GM23338 (cell line): ENCODE data around the gene PARVB. TPM values are rescaled to one million over a fixed set of nuclear protein-coding genes. Genes with fewer than 3 reads are reported as not detected.
A peak's percentile ranks its signal among the peaks of the same experiment; 100 is the strongest.

Experiments
- ATAC-seq: fragments of 200-7000 bp; cut with Tn5 transposase; 3 replicates; pipeline ENCODE4 v1.9.1; 2020
- DNase-seq: peaks from one replicate; pipeline ENCODE4 v3.0.0-alpha.2; 2015; ENCODE audit warnings: low spot score
- H2AFZ ChIP-seq: fragments of 200-600 bp; sonication (generic); 2 replicates; pipeline ENCODE4 v1.8.0; 2016; ENCODE audit warnings: antibody characterized with exemption, mild to moderate bottlenecking, moderate library complexity
- H3F3A ChIP-seq: fragments of 200-600 bp; sonication (generic); replicated peaks from 2 replicates; pipeline ENCODE4 v1.8.0; 2017; ENCODE audit warnings: antibody characterized with exemption, mixed run types, low read depth
- H3K27ac ChIP-seq: fragments of 200-600 bp; sonication (generic); 2 replicates; pipeline ENCODE4 v1.6.1; 2016; ENCODE audit warnings: low read depth
- H3K27me3 ChIP-seq: fragments of 200-600 bp; sonication (generic); 2 replicates; pipeline ENCODE4 v1.8.0; 2016; ENCODE audit warnings: mild to moderate bottlenecking, mixed run types, moderate library complexity; ENCODE audit not compliant: insufficient read depth
- H3K36me3 ChIP-seq: fragments of 200-600 bp; sonication (generic); 2 replicates; pipeline ENCODE4 v1.8.0; 2016; ENCODE audit warnings: mild to moderate bottlenecking; ENCODE audit not compliant: insufficient read depth
- H3K4me1 ChIP-seq: fragments of 200-600 bp; sonication (generic); 2 replicates; pipeline ENCODE4 v1.8.0; 2016; ENCODE audit warnings: mild to moderate bottlenecking, moderate library complexity; ENCODE audit not compliant: insufficient read depth
- H3K4me2 ChIP-seq: fragments of 200-600 bp; sonication (generic); 2 replicates; pipeline ENCODE4 v1.7.1; 2017; ENCODE audit warnings: mixed run types
- H3K4me3 ChIP-seq: fragments of 200-600 bp; sonication (generic); 2 replicates; pipeline ENCODE4 v1.6.1; 2016; ENCODE audit warnings: mixed run types
- H3K79me2 ChIP-seq: fragments of 200-600 bp; sonication (generic); replicated peaks from 2 replicates; pipeline ENCODE4 v1.8.0; 2017; ENCODE audit warnings: mild to moderate bottlenecking; ENCODE audit not compliant: insufficient read depth
- H3K9me2 ChIP-seq: fragments of 200-600 bp; sonication (generic); 2 replicates; pipeline ENCODE4 v1.8.0; 2017; ENCODE audit not compliant: insufficient read depth
- H4K20me1 ChIP-seq: fragments of 200-600 bp; sonication (generic); replicated peaks from 2 replicates; pipeline ENCODE4 v1.8.0; 2017; ENCODE audit warnings: mild to moderate bottlenecking; ENCODE audit not compliant: insufficient read depth
- H3K27ac Mint-ChIP-seq: 2 replicates; pipeline ENCODE4 v1.8.0; 2020; ENCODE audit warnings: inconsistent platforms, mild to moderate bottlenecking, moderate library complexity, mixed read lengths
- H3K27me3 Mint-ChIP-seq: 3 replicates; pipeline ENCODE4 v1.8.0; 2022; ENCODE audit warnings: low read depth, mild to moderate bottlenecking, moderate library complexity, mixed read lengths, inconsistent platforms; ENCODE audit not compliant: insufficient read depth, poor library complexity
- H3K36me3 Mint-ChIP-seq: 3 replicates; pipeline ENCODE4 v1.8.0; 2021; ENCODE audit warnings: low read depth, mild to moderate bottlenecking, inconsistent platforms, moderate library complexity, mixed read lengths
- H3K4me1 Mint-ChIP-seq: 3 replicates; pipeline ENCODE4 v1.8.0; 2020; ENCODE audit warnings: mild to moderate bottlenecking, inconsistent platforms, mixed read lengths
- H3K4me3 Mint-ChIP-seq: 3 replicates; pipeline ENCODE4 v1.8.0; 2021; ENCODE audit warnings: moderate library complexity, mild to moderate bottlenecking, inconsistent platforms, mixed read lengths
- H3K9me3 Mint-ChIP-seq: 3 replicates; pipeline ENCODE4 v1.8.0; 2020; ENCODE audit warnings: moderate library complexity, mild to moderate bottlenecking, inconsistent platforms, mixed read lengths
- CREB1 ChIP-seq: fragments of 250-450 bp; sonication (Bioruptor Pico); IDR thresholded peaks from 2 replicates; pipeline ENCODE4 v1.5.0; 2020; ENCODE audit warnings: low read depth, mild to moderate bottlenecking, moderate library complexity
- CTCF ChIP-seq, 2 experiments: fragments of 200-600 bp in 1 of 2; sonication (generic) in 1 of 2; conservative IDR thresholded peaks; 2 replicates each; pipeline versions ENCODE4 v1.5.1 to v1.6.1; 2016 to 2017; ENCODE audit warnings: antibody characterized with exemption in 2 of 2, low read depth in 2 of 2, mild to moderate bottlenecking in 2 of 2, moderate library complexity in 1 of 2
- EZH2phosphoT487 ChIP-seq: fragments of 200-600 bp; sonication (generic); IDR thresholded peaks from one replicate; pipeline ENCODE4 v1.8.1; 2018; ENCODE audit warnings: antibody characterized with exemption; ENCODE audit not compliant: unreplicated experiment
- JUNB ChIP-seq: IDR thresholded peaks from one replicate; pipeline ENCODE4 v1.6.1; 2016; ENCODE audit warnings: antibody characterized with exemption; ENCODE audit not compliant: unreplicated experiment
- NANOG ChIP-seq: IDR thresholded peaks from 2 replicates; pipeline ENCODE4 v1.6.1; 2016; ENCODE audit warnings: antibody characterized with exemption, borderline replicate concordance
- ZNF331 ChIP-seq: fragments of 250-450 bp; sonication (Bioruptor Pico); IDR thresholded peaks from 2 replicates; pipeline ENCODE4 v1.5.0; 2020; ENCODE audit warnings: low read depth, mild to moderate bottlenecking, moderate library complexity
- ZNF462 ChIP-seq: fragments of 250-450 bp; sonication (Bioruptor Pico); IDR thresholded peaks from 2 replicates; pipeline ENCODE4 v1.5.0; 2020; ENCODE audit warnings: mild to moderate bottlenecking, moderate library complexity
- polyA plus RNA-seq: library from polyadenylated mRNA; unstranded; fragments of >200 nt; fragmentation: Nextera tagmentation; extraction: Ambion mirVana; gene quantifications from 2 replicates; pipeline ENCODE4 v1.2.1, GENCODE V29; 2016
- total RNA-seq: library from RNA; depleted of rRNA; stranded (reverse); fragments of >200 nt; shearing (Covaris generic); gene quantifications from 2 replicates; pipeline ENCODE4 v1.2.3, GENCODE V29; 2014
- TF ChIP-seq, protein P1 (sequence below): IDR thresholded peaks from 2 replicates; pipeline ENCODE4 v1.6.1; 2016; ENCODE audit warnings: antibody characterized with exemption

Gene PARVB
- total and polyA plus RNA-seq, 2 experiments from 2014 or later, result 4.3 to 7.7 TPM

- TF ChIP-seq JUNB, result no peak
- TF ChIP-seq CREB1 (CRISPR knock-in tag), result no peak
Measured at GRCh38 chr22:44145544-44145943, 121.4 kb downstream of the PARVB start (continued).

- Histone ChIP-seq H3K4me3 (0 out of 2 replicates have a peak overlapping the region, but pooled peaks have one; percentile 20), H3K9me2 (no peaks in the 10 kb centered on the region), H3F3A (peaks cover 29% of the 10 kb centered on the region), H3K27me3 (no peaks in the 10 kb centered on the region), H3K27ac (peak overlapping the region; percentile 89), H4K20me1 (no peaks in the 10 kb centered on the region), H3K79me2 (no peaks in the 10 kb centered on the region), H3K4me2 (peak overlapping the region; percentile 70), H2AFZ (no peak overlapping the region), H3K4me1 (peaks cover 35% of the 10 kb centered on the region), H3K36me3 (no peaks in the 10 kb centered on the region)
- Mint-ChIP-seq H3K4me3 (peak overlapping the region; percentile 58), H3K36me3 (peaks cover 5% of the 10 kb centered on the region; the same call in 2 of the 3 replicates), H3K9me3 (no peaks in the 10 kb centered on the region), H3K27ac (peak overlapping the region; percentile 98), H3K27me3 (peaks cover 20% of the 10 kb centered on the region), H3K4me1 (peaks cover 61% of the 10 kb centered on the region)
- TF ChIP-seq ZNF331, result no peak
- TF ChIP-seq CTCF (conservative IDR thresholded peaks at IDR 0.05; ENCODE audit: low read depth in 2 of 2), result no peak
- no peak for TF ChIP-seq ZNF462 (CRISPR knock-in tag)
- no peak for TF ChIP-seq NANOG
- TF ChIP-seq JUNB, result no peak
- no peak for TF ChIP-seq CREB1 (CRISPR knock-in tag)
- no peak for TF ChIP-seq EZH2phosphoT487
- TF ChIP-seq, protein P1, sequence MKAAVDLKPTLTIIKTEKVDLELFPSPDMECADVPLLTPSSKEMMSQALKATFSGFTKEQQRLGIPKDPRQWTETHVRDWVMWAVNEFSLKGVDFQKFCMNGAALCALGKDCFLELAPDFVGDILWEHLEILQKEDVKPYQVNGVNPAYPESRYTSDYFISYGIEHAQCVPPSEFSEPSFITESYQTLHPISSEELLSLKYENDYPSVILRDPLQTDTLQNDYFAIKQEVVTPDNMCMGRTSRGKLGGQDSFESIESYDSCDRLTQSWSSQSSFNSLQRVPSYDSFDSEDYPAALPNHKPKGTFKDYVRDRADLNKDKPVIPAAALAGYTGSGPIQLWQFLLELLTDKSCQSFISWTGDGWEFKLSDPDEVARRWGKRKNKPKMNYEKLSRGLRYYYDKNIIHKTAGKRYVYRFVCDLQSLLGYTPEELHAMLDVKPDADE, result no peak
- ATAC-seq, result peak; percentile 76
- DNase-seq, result peak; percentile 65
Measured at GRCh38 chr22:44146088-44146861, 122.2 kb downstream of the PARVB start.
